GM21723 (cell line): ENCODE data around the gene MCM10.
"Not testable (repeated sequence)": the region's sequence is repeated elsewhere in the genome, so short reads cannot be mapped to it uniquely, and the experiment has no call there.

ENCODE experiments used
- ATAC-seq: cut with Tn5 transposase; IDR thresholded peaks from one replicate; pipeline ENCODE4 v1.9.1; 2021; ENCODE audit warnings: mild to moderate bottlenecking, moderate library complexity; ENCODE audit not compliant: unreplicated experiment

MCM10 gene

DNA sequence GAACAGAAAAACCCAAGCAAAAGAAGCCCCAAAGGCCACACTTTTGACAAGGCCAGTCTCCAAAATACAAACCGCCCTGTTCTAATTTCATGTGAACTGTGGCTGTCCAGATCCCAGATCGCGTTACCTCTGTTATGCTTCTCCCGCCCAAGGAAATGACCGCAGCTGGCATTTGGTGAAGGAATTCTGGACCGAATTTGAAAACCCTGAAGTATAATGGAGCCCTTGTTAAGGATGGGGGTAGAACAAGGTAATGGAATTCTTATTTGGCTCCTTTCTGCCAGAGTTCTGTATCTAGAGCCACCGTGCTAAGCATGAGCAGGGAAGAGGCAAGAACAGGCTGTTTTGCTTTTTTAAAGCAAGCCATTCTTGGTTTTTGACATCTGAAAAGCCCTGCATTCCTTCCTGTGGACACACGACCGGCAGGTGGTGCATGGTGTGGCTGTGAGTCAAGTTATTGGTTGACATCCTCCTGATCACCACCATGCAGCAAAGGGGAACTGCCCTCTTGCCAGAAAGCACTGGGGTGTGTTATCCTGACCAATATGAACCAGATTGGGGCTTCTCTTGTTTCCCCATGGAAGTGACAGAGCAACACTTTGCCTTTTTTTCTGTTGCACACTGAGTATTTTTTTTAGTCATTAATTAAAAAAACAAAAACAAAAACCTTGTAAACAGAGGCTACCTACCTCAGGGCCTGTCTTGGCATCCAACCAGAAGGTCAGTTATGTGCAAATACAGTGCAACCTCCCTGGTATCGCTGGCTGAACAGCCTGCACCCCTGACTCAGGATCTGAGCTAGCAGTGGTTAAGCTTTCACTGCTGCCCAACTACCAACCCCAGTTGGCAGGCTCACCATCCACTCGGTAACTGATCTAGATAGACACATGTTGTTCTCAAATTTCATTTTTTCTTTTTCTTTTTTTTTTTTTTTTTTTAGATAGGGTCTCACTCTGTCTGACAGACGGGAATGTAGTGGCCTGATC is 58.6 kb downstream of the MCM10 start:
- peak; percentile 61 for ATAC-seq

GRCh38 chr10:13221572-13221971 is 60.2 kb downstream of the MCM10 start:
- no peak for ATAC-seq

GRCh38 chr10:13222151-13222550 is 60.8 kb downstream of the MCM10 start:
- ATAC-seq: no peak

- no peak for ATAC-seq
Measured at GRCh38 chr10:13222566-13222965, 61.2 kb downstream of the MCM10 start.

- no peak for ATAC-seq
Measured at GRCh38 chr10:13223241-13223640, 61.9 kb downstream of the MCM10 start.

DNA sequence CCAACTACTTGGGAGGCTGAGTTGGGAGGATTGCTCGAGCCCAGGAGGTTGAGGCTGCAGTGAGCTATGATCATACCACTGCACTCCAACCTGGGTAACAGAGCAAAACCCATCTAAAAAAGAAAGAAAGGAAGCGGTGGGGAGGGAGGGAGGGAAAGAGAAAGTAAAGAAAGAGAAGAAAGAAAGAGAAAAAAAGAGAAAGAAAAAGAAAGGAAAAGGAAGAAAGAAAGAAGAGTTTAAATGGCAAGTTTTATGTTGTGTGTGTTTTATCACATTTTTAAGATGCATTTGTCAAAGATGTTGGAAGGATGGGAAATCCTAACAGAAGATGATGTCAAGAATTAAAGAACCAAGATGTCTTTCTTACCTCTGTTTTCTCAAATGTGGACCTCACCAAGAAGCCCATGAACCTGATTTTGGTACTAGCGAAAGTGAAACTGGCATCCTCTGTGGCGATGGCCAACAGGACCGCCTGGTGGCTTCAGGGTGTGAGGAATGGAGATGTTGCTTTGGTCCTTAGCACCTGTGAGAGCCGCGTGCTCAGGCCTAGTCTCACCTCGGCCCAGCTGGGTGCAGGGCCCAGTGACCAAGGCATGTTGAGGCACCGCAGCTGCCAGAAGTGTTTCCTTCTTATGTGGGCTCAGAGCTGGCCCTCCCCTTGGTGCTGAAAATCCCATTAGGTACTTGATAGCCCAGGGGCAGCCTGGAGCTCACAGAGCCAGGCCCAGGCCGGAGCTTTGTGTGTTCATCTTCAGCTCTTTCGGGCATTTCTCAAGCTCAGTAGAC is 63.0 kb downstream of the MCM10 start:
- ATAC-seq: no peak

DNA sequence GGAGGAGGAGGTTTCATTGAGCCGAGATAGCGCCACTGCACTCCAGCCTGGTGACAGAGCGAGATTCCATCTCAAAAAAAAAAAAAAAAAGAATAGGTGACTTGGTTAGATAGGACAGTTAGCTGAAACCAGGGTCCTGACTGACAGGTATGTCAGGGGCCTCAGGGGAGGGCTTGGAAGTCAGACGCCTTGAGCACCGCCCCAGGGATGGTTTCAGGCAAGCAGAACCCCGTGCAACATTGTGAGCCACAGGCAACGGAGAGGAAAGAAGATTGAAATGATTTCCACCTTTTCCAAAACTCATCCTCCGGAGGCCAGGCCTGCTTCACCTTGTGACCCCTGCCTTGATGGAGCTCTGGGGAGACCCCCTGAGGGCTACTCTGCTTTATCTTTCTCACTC is 64.2 kb downstream of the MCM10 start:
- ATAC-seq: no peak

DNA sequence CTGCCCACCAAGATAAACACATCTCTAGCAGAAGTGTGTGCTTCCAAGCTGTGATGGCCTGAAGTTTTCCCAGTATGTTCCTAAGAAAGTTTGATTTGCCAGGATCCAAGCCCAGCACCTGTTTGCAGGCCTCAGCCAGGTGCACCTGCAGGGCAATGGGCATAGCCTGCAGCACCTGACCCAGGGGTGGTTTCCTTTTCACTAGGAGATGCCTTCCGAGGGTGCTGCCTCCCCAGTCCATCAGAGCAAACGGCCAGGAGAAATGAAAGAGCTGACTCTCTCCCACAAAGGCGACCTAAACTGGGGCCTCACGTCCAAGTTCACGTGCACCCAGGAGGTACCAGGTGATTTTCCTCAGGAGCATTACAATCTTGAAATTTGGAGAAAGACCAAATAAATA is 65.7 kb downstream of the MCM10 start:
- ATAC-seq: no peak

- no peak for ATAC-seq
Measured at GRCh38 chr10:13231190-13231589, 69.8 kb downstream of the MCM10 start.

GRCh38 chr10:13231808-13232207 is 70.5 kb downstream of the MCM10 start:
- no peak for ATAC-seq

DNA sequence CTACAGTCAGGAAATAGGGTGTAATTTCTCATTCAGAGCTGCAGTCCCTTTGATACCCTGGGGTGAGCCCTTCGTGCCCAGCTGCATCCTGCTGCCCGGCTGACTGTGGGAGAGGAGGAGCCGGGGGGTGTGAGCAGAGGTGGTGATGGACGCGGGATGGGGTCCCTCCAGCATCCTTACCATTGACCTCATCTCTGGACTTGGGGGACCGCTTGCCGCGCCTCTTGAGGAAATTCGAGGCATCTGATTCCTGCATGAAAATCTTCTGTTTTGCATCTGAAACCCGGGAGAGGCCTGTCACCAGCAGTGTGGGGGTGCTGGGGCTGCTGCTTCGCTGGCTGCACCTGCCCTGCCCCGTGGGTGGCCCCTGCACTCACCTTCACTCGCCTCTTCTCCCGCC is 72.0 kb downstream of the MCM10 start:
- no peak for ATAC-seq

DNA sequence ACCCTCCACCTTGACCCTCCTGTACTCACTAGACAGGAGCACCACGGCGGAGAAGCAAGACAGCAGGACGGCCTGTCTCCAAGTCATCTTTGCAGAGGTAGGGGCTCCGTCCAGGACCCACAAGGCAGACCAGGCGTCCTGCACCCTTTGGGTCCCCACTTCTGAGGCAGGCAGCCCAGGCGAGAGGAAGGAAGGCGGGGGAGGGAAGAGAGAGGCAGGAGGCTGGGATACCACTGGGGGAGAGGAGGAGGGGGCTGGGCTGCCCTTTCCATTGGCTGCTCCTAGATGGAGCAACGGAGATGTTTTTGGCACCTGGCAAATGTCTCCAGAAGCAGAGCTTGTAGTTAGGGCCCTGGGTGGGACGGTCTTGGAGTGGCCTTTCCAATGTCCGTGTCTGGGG is 72.8 kb downstream of the MCM10 start, which contains the start of gene UCMA:
Gene UCMA, minus strand, starts transcription at position 203 of the 400 bp plus-strand sequence. Its CDS starts 116 bp downstream, at position 87.
- no peak for ATAC-seq

GRCh38 chr10:13234736-13235135 is 73.4 kb downstream of the MCM10 start:
- ATAC-seq: not testable (repeated sequence)

- ATAC-seq: no peak
Measured at GRCh38 chr10:13236638-13237037, 75.3 kb downstream of the MCM10 start.

- ATAC-seq: no peak
Measured at GRCh38 chr10:13238271-13239077, 77.1 kb downstream of the MCM10 start.

DNA sequence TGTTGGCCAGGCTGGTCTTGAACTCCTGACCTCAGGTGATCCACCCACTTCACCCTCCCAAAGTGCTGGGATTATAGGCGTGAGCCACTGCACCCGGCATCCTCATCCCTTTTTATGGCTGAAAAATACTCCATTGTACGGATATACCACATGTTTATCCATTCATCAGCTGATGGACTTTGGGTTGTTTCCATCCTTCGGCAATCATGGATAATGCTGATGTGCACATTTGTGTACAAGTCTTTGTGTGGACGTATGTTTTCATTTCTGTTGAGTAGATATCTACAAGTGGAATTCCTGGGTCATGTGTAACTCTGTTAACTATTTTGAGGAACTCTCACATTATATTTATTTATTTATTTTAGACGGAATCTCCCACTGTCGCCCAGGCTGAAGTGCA is 78.6 kb downstream of the MCM10 start:
- ATAC-seq: no peak

GRCh38 chr10:13241613-13242012 is 80.3 kb downstream of the MCM10 start:
- no peak for ATAC-seq

GRCh38 chr10:13242260-13242659 is 80.9 kb downstream of the MCM10 start:
- ATAC-seq: not testable (repeated sequence)

DNA sequence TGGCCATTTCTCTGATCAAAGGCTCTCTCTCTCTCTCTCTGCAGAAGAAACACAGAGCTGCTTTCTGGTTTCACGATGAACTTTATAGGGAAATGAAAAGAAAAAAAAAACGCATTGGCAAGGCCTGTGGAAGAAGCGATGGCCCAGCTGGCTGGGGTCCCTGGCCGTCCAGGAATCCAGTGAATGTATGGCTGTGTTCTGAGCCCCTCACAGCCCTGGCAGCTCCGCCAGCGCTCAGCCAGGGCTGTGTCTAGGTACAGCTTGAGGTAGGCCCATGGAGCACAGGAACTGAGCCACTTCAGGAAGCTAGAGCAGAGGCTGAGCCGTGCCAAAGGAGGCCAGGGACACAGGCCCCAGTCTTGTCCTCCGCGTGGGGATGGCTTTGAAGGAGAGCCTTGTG is 85.9 kb downstream of the MCM10 start:
- ATAC-seq: no peak

DNA sequence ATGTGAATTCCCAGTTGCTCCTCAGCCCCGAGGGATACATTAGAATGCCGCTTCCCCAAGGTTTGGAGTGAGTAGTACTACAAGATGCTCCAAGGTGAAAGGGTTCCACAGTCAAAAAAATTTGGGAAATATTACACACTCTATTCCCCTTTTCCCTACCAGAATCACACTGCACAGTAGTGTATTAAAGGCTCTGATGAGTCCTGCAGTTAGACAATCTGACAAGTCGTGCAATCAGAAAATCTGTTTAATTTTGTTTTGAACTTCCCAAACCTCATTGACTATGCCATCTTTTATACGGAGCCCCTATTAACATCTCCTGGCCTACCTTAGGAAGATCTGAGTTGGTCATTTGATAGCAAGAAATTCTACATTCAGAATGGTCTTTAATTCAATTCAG is 86.4 kb downstream of the MCM10 start:
- no peak for ATAC-seq

- no peak for ATAC-seq
Measured at GRCh38 chr10:13253726-13254125, 92.4 kb downstream of the MCM10 start.
